Omental fat pad (tissue), 4 donors: ENCODE measurements around the gene HOXD3. TPM values are rescaled to one million over a fixed set of nuclear protein-coding genes. Genes with fewer than 3 reads are reported as not detected.

Experiments
- ATAC-seq: fragments of 150-250 bp; one replicate; pipeline ENCODE4 v1.9.1; 2016; ENCODE audit warnings: mild to moderate bottlenecking, moderate library complexity; ENCODE audit not compliant: low FRiP score
- DNase-seq: peaks from one replicate; pipeline ENCODE4 v3.0.0-alpha.2; 2019; ENCODE audit warnings: low spot score
- total RNA-seq, 4 donors: library from RNA; depleted of rRNA; stranded (reverse); fragments of >200 nt; gene quantifications; one replicate each; pipeline ENCODE4 v1.1.0, GENCODE V29; 2016
- TF ChIP-seq, protein P1 (sequence below), 3 donors: fragments of 450-650 bp; IDR thresholded peaks; one replicate each; pipeline ENCODE4 v1.5.1; 2016 to 2017; ENCODE audit warnings: antibody characterized with exemption in 3 of 3, mild to moderate bottlenecking in 3 of 3, moderate library complexity in 2 of 3

HOXD3 gene
- total RNA-seq, 4 donors from 2014 or later: 0.65 to 15.8 (median 2.8) TPM

DNA sequence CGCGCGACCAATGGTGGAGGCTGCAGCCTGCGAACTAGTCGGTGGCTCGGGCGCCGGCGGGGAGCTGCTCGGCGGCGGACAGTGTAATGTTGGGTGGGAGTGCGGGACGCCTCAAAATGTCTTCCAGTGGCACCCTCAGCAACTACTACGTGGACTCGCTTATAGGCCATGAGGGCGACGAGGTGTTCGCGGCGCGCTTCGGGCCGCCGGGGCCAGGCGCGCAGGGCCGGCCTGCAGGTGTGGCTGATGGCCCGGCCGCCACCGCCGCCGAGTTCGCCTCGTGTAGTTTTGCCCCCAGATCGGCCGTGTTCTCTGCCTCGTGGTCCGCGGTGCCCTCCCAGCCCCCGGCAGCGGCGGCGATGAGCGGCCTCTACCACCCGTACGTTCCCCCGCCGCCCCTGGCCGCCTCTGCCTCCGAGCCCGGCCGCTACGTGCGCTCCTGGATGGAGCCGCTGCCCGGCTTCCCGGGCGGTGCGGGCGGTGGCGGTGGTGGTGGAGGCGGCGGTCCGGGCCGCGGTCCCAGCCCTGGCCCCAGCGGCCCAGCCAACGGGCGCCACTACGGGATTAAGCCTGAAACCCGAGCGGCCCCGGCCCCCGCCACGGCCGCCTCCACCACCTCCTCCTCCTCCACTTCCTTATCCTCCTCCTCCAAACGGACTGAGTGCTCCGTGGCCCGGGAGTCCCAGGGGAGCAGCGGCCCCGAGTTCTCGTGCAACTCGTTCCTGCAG, 34.3 kb upstream of the HOXD3 start, which contains the start of gene HOXD9:
Gene HOXD9, plus strand, starts transcription at position 37 of the 728 bp plus-strand sequence. Its CDS starts 50 bp downstream, at position 87.
- TF ChIP-seq, protein P1, sequence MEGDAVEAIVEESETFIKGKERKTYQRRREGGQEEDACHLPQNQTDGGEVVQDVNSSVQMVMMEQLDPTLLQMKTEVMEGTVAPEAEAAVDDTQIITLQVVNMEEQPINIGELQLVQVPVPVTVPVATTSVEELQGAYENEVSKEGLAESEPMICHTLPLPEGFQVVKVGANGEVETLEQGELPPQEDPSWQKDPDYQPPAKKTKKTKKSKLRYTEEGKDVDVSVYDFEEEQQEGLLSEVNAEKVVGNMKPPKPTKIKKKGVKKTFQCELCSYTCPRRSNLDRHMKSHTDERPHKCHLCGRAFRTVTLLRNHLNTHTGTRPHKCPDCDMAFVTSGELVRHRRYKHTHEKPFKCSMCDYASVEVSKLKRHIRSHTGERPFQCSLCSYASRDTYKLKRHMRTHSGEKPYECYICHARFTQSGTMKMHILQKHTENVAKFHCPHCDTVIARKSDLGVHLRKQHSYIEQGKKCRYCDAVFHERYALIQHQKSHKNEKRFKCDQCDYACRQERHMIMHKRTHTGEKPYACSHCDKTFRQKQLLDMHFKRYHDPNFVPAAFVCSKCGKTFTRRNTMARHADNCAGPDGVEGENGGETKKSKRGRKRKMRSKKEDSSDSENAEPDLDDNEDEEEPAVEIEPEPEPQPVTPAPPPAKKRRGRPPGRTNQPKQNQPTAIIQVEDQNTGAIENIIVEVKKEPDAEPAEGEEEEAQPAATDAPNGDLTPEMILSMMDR (IDR thresholded peaks at IDR 0.05): no peak
- ATAC-seq (peak; percentile 38), DNase-seq (peak; percentile 53)

DNA sequence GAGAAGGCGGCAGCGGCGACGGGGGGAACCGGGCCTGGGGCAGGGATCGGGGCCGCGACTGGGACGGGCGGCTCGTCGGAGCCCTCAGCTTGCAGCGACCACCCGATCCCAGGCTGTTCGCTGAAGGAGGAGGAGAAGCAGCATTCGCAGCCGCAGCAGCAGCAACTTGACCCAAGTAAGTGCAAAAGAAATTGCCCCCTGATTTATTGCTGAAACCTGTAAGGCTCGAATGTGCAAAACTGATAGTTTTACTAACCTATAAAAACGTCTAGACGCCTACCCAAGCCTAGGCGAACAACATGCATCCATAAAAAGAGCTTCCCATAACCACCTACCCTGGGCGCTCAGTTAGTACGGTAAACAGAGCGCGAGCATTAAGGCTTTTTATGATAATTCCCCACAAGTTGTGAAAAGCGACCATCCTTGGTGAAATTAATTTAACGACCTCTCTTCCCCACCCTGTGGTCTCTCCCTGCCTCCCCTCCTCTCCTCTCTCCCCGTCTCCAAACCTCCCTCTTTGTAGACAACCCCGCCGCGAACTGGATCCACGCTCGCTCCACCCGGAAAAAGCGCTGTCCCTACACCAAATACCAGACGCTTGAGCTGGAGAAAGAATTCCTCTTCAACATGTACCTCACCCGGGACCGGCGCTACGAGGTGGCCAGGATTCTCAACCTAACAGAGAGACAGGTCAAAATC, 33.5 kb upstream of the HOXD3 start:
- DNase-seq (no peak), ATAC-seq (no peak)
- TF ChIP-seq, protein P1 (IDR thresholded peaks at IDR 0.05): no peak

DNA sequence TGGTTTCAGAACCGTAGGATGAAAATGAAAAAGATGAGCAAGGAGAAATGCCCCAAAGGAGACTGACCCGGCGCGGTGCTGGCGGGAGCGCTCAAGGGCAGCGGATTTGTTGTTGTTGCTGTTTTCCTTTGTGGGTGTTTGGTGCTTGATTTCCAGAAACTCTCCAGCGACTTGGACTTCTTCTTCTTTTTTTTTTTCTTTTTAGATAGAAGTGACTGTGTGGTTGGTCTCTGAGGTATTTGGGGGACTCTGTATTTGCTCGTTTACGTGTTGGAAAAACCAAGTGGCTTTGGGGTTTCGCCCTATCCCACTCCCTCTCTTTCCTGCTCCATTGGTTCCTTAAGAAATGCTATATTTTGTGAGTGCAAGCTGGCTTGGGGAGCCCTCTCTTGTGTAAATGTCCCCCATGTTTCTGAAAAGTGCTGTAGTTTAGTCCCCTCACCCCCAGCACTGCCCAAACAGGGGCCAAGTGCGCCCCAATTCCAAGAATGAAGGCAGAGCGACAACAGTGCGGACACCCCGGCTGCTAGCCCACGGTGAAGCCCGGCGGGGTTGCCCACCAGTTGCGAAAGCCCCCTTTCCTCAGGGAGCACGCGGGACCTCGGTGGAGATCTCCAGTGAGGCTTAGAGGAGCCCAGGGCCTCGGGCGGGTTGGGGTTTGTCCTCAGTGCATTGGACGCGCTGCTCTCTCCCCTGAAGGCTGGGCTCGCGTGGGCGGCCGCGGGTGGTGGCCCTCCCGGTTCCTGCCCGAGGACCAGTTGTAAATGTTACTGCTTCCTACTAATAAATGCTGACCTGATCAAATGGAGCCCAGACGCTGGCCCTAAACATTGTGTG, 32.8 kb upstream of the HOXD3 start:
- TF ChIP-seq, protein P1 (IDR thresholded peaks at IDR 0.05): no peak
- DNase-seq (no peak), ATAC-seq (no peak)

GRCh38 chr2:176124947-176125771, 31.9 kb upstream of the HOXD3 start:
- ATAC-seq (no peak), DNase-seq (no peak)
- TF ChIP-seq, protein P1 (IDR thresholded peaks at IDR 0.05): no peak

DNA sequence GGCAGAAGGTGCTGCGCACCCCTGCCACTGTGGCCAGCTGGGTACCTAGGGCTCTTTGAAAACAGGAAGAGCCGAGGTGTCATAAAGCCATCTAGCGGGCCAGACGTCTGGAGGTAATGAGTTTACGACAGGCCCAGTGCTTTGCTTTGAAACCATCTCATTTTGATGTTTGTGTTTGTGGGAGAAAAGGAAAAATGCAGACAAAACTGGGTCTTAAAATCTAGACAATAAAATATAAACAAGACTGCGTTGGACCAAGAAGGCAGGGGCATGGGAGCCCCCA, 31.4 kb upstream of the HOXD3 start:
- ATAC-seq (no peak), DNase-seq (no peak)
- TF ChIP-seq, protein P1 (IDR thresholded peaks at IDR 0.05): no peak
